CD14-positive monocyte (primary cell): Measurements from ENCODE around the gene SPATA17. TPM values are rescaled to one million over a fixed set of nuclear protein-coding genes. Genes with fewer than 3 reads are reported as not detected.

Experiments used
- DNase-seq, 3 donors: peaks; one replicate each; pipeline ENCODE4 v3.0.0-alpha.2; 2011 to 2022
- H2AFZ ChIP-seq: 2 replicates; pipeline ENCODE4 v1.6.0; 2012; ENCODE audit warnings: mild to moderate bottlenecking, low read depth, low read length, inconsistent platforms; ENCODE audit not compliant: insufficient read depth, poor library complexity, severe bottlenecking
- H3K27ac ChIP-seq, 2 donors: 1 replicate in 1 of 2; 2 replicates in 1 of 2; pipeline ENCODE4 v1.5.1; 2012 to 2013; ENCODE audit warnings: low read length in 2 of 2, control low read depth in 1 of 2, inconsistent platforms in 1 of 2, low read depth in 1 of 2, mild to moderate bottlenecking in 1 of 2
- H3K27me3 ChIP-seq, 2 donors: one replicate each; pipeline versions ENCODE4 v1.6.0 to v1.6.1; 2011 to 2013; ENCODE audit warnings: low read length in 2 of 2; ENCODE audit not compliant: control insufficient read depth in 2 of 2, insufficient read depth in 2 of 2
- H3K36me3 ChIP-seq, 2 donors: replicated peaks in 1 of 2; 1 replicate in 1 of 2; 2 replicates in 1 of 2; pipeline versions ENCODE4 v1.5.1 to v1.6.1; 2012 to 2013; ENCODE audit warnings: low read length in 2 of 2, control low read depth in 1 of 2, inconsistent platforms in 1 of 2, mild to moderate bottlenecking in 1 of 2; ENCODE audit not compliant: insufficient read depth in 2 of 2, control insufficient read depth in 1 of 2
- H3K4me1 ChIP-seq, 2 donors: 1 replicate in 1 of 2; 2 replicates in 1 of 2; pipeline versions ENCODE4 v1.5.1 to v1.6.1; 2012 to 2013; ENCODE audit warnings: low read length in 2 of 2, control low read depth in 1 of 2, inconsistent platforms in 1 of 2, mild to moderate bottlenecking in 1 of 2, moderate library complexity in 1 of 2; ENCODE audit not compliant: insufficient read depth in 2 of 2, control insufficient read depth in 1 of 2
- H3K4me2 ChIP-seq: replicated peaks from 2 replicates; pipeline ENCODE3; 2012; ENCODE audit warnings: low read length, moderate library complexity, mild to moderate bottlenecking; ENCODE audit not compliant: poor library complexity, severe bottlenecking; ENCODE audit errors: extremely low read depth
- H3K4me3 ChIP-seq, 3 experiments: fragments of 200-600 bp in 1 of 3; sonication (generic) in 1 of 3; replicated peaks in 1 of 3; 1 replicate in 2 of 3; 2 replicates in 1 of 3; pipeline ENCODE4 v1.5.1; 2011 to 2013; ENCODE audit warnings: low read length in 3 of 3, mild to moderate bottlenecking in 3 of 3, control low read depth in 2 of 3, low read depth in 2 of 3, inconsistent platforms in 1 of 3, moderate library complexity in 1 of 3
- H3K79me2 ChIP-seq: 2 replicates; pipeline ENCODE4 v1.6.0; 2012; ENCODE audit warnings: mild to moderate bottlenecking, control low read depth, inconsistent platforms, low read length, moderate library complexity; ENCODE audit not compliant: insufficient read depth
- H3K9ac ChIP-seq: 2 replicates; pipeline ENCODE4 v1.6.0; 2017; ENCODE audit warnings: low read length, mild to moderate bottlenecking; ENCODE audit not compliant: insufficient read depth, poor library complexity, severe bottlenecking
- H3K9me3 ChIP-seq, 2 donors: replicated peaks in 1 of 2; 1 replicate in 1 of 2; 2 replicates in 1 of 2; pipeline versions ENCODE4 v1.5.1 to v1.6.1; 2012 to 2013; ENCODE audit warnings: low read length in 2 of 2, control low read depth in 1 of 2; ENCODE audit not compliant: control insufficient read depth in 1 of 2, insufficient read depth in 1 of 2
- H4K20me1 ChIP-seq: 2 replicates; pipeline ENCODE4 v1.6.0; 2012; ENCODE audit warnings: mild to moderate bottlenecking, low read length, control low read depth, moderate library complexity; ENCODE audit not compliant: insufficient read depth
- H3K27ac Mint-ChIP-seq, 7 donors: one replicate each; pipeline ENCODE4 v1.8.0; 2020; ENCODE audit warnings: mild to moderate bottlenecking in 7 of 7, mixed read lengths in 7 of 7, moderate library complexity in 6 of 7, inconsistent platforms in 2 of 7
- H3K27me3 Mint-ChIP-seq, 3 donors: one replicate each; pipeline ENCODE4 v1.8.0; 2021 to 2022; ENCODE audit warnings: low read depth in 3 of 3, mild to moderate bottlenecking in 3 of 3, mixed read lengths in 3 of 3, moderate library complexity in 3 of 3, inconsistent platforms in 1 of 3
- H3K36me3 Mint-ChIP-seq, 2 donors: one replicate each; pipeline ENCODE4 v1.8.0; 2020; ENCODE audit warnings: mixed read lengths in 2 of 2, inconsistent platforms in 1 of 2, mild to moderate bottlenecking in 1 of 2
- H3K4me1 Mint-ChIP-seq: one replicate; pipeline ENCODE4 v1.8.0; 2020; ENCODE audit warnings: mild to moderate bottlenecking, mixed read lengths
- H3K4me3 Mint-ChIP-seq, 2 donors: one replicate each; pipeline ENCODE4 v1.8.0; 2020; ENCODE audit warnings: mild to moderate bottlenecking in 2 of 2, mixed read lengths in 2 of 2, moderate library complexity in 1 of 2
- H3K9me3 Mint-ChIP-seq, 7 donors: one replicate each; pipeline ENCODE4 v1.8.0; 2020 to 2022; ENCODE audit warnings: mixed read lengths in 7 of 7, mild to moderate bottlenecking in 6 of 7, moderate library complexity in 6 of 7, inconsistent platforms in 2 of 7
- CTCF ChIP-seq: fragments of 200-600 bp; IDR thresholded peaks from one replicate; pipeline ENCODE4 v1.8.0; 2022; ENCODE audit warnings: antibody characterized with exemption, mild to moderate bottlenecking
- WGBS: methylation state at CpG from one replicate; pipeline ENCODE4 v1.1.5; 2013; ENCODE audit warnings: missing lambda C conversion rate; ENCODE audit not compliant: insufficient coverage; 5-methylcytosine and 5-hydroxymethylcytosine counted together
- intact Hi-C, 2 donors: fragments of 100-400 bp; cut with micrococcal nuclease; formaldehyde crosslinking; loops; one replicate each; pipeline versions ENCODE4 v1.15.0 to v1.15.1; 2023
- polyA plus RNA-seq, 3 donors: library from polyadenylated mRNA; depleted of rRNA in 1 of 3; unstranded in 2 of 3; stranded (reverse) in 1 of 3; fragments of 300-500 nt in 2 of 3; fragments of >200 nt in 1 of 3; fragmentation: Illumina TruSeq in 2 of 3; gene quantifications; 1 replicate in 2 of 3; 2 replicates in 1 of 3; pipeline ENCODE4 v1.2.3, GENCODE V29; 2012 to 2021

Gene SPATA17
- polyA plus RNA-seq, 3 donors: 0.28 TPM; not detected in 2

GRCh38 chr1:217620814-217621213 is 10.3 kb upstream of the SPATA17 start:
- intact Hi-C loops: no loop called here
- H3K27ac ChIP-seq: no peak overlapping the region
- no peaks in the 10 kb centered on the region for H3K27me3 Mint-ChIP-seq
- H3K27ac Mint-ChIP-seq: no peak overlapping the region
- no peak overlapping the region for H2AFZ ChIP-seq
- DNase-seq: no peak
- H3K36me3 ChIP-seq: peaks cover 7 to 17% of the 10 kb centered on the region in 2 donors
- peaks cover 24 to 33% of the 10 kb centered on the region in 2 donors for H3K36me3 Mint-ChIP-seq
- H3K9ac ChIP-seq: no peak overlapping the region
- no peak overlapping the region for H3K4me3 ChIP-seq
- H3K4me2 ChIP-seq: no peak overlapping the region
- WGBS: no CpG with 5 or more reads among the region's 4 CpGs
- H3K9me3 Mint-ChIP-seq: no peaks in the 10 kb centered on the region
- H3K4me3 Mint-ChIP-seq: no peak overlapping the region
- no peak for TF ChIP-seq CTCF
- H3K27me3 ChIP-seq: no peaks in the 10 kb centered on the region
- peaks cover 0 to 7% of the 10 kb centered on the region in 2 donors for H3K4me1 ChIP-seq
- H3K4me1 Mint-ChIP-seq: peaks cover 8% of the 10 kb centered on the region
- peaks cover 9% of the 10 kb centered on the region for H3K79me2 ChIP-seq
- no peaks in the 10 kb centered on the region for H3K9me3 ChIP-seq
- H4K20me1 ChIP-seq: peaks cover 13% of the 10 kb centered on the region

GRCh38 chr1:217622042-217622441 is 9.1 kb upstream of the SPATA17 start:
- Histone ChIP-seq H3K27me3 (no peaks in the 10 kb centered on the region), H3K9ac (no peak overlapping the region), H3K79me2 (peaks cover 12% of the 10 kb centered on the region), H3K4me3 (no peak overlapping the region), H3K27ac (no peak overlapping the region), H2AFZ (no peak overlapping the region), H3K4me2 (no peak overlapping the region), H3K36me3 (peaks cover 7 to 17% of the 10 kb centered on the region in 2 donors), H4K20me1 (peaks cover 13% of the 10 kb centered on the region), H3K4me1 (peaks cover 0 to 4% of the 10 kb centered on the region in 2 donors), H3K9me3 (no peaks in the 10 kb centered on the region)
- no peak overlapping the region for H3K27ac Mint-ChIP-seq
- no CpG with 5 or more reads among the region's 3 CpGs for WGBS
- no peak for TF ChIP-seq CTCF
- no peaks in the 10 kb centered on the region for H3K9me3 Mint-ChIP-seq
- intact Hi-C loops: no loop called here
- H3K36me3 Mint-ChIP-seq: peaks cover 20 to 24% of the 10 kb centered on the region in 2 donors
- no peak for DNase-seq
- no peak overlapping the region for H3K4me3 Mint-ChIP-seq
- no peaks in the 10 kb centered on the region for H3K27me3 Mint-ChIP-seq
- H3K4me1 Mint-ChIP-seq: peaks cover 4% of the 10 kb centered on the region
